ENCODE measurements around the gene TRMT2A.
A peak's percentile ranks its signal among the peaks of the same experiment; 100 is the strongest.

The TRMT2A gene

DNA sequence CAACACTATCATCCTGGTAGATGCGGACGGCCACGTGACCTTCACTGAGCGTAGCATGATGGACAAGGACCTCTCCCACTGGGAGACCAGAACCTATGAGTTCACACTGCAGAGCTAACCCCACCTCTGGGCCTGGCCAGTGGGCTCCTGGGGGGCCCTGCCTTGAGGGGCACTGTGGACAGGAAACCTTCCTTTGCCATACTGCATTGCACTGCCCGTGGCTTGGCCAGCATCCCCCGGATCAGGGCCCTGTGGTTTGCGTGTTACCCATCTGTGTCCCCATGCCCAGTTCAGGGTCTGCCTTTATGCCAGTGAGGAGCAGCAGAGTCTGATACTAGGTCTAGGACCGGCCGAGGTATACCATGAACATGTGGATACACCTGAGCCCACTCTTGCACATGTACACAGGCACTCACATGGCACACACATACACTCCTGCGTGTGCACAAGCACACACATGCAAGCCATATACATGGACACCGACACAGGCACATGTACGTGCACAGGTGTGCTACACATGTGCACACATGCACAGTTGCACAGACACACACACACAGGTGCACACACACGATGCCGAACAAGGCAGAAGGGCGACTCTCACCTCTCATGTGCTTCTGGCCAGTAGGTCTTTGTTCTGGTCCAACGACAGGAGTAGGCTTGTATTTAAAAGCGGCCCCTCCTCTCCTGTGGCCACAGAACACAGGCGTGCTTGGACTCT lies 52.3 kb downstream of the TRMT2A start:
- TF ChIP-seq, protein P1, sequence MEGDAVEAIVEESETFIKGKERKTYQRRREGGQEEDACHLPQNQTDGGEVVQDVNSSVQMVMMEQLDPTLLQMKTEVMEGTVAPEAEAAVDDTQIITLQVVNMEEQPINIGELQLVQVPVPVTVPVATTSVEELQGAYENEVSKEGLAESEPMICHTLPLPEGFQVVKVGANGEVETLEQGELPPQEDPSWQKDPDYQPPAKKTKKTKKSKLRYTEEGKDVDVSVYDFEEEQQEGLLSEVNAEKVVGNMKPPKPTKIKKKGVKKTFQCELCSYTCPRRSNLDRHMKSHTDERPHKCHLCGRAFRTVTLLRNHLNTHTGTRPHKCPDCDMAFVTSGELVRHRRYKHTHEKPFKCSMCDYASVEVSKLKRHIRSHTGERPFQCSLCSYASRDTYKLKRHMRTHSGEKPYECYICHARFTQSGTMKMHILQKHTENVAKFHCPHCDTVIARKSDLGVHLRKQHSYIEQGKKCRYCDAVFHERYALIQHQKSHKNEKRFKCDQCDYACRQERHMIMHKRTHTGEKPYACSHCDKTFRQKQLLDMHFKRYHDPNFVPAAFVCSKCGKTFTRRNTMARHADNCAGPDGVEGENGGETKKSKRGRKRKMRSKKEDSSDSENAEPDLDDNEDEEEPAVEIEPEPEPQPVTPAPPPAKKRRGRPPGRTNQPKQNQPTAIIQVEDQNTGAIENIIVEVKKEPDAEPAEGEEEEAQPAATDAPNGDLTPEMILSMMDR (IDR thresholded peaks at IDR 0.05; ENCODE audit: low read length, missing control alignments) = no peak
- no peak for DNase-seq (ENCODE audit: low read depth)
- H3K4me3 ChIP-seq (replicated peaks; ENCODE audit: low read depth, low read length) = no peak overlapping the region

DNA sequence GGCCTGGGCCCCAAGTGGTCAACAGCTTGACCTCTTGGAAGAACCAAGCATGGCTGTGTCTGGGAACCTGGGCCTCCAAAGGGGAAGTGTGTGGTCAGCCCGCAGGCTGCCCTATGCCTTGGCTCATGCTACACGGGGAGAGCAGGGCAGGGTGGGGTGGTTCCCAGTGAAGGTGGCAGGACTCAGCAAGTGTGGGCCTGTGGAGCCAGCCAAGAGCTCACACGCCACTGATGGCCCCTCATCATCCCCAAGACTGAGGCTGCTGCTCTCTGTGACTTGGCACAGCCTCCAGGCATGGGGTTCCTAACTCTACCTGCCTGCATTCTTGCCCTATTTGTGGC lies 52.9 kb downstream of the TRMT2A start:
- no peak for DNase-seq (ENCODE audit: low read depth)
- no peak overlapping the region for H3K4me3 ChIP-seq (replicated peaks; ENCODE audit: low read depth, low read length)
- TF ChIP-seq, protein P1 (IDR thresholded peaks at IDR 0.05; ENCODE audit: low read length, missing control alignments) = no peak

DNA sequence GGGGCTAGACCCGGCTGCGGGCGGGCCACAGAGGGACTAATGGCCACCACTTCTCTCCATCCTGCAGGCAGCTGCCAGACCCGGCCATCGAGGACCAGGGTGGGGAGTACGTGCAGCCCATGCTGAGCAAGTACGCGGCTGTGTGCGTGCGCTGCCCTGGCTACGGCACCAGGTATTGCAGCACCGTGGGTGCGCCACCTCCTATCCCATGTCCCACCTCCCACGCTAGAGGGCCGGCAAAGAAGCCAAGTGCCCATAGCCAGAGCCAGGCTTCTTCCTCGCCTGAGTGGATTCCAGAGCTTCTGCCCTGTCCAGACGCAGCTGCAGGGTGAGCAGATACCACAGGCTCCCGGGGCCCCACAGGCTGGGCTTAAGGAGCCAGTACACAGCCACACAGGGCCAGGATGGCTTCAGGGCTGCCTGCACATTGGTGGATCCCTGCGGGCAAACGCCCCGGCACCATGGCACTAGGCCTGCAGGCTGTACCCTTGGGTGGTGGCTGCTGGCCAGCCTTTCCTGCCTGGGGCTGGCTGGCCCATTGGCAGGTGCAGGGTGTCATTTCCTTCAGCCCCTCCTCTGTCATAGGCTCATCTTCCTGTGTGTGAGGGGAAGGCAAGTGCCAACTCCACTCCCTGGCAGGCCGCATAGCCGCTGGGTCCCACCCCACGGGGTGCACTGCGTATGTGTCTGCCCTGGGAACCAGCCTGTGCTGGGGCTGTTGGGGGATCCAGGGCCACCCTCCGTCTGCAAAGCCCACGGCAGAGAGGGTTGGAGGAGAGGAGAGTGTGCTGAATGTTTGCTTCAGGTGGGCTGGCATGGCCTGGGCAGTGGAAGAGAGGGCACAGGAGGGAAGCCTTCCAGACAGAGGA lies 53.5 kb downstream of the TRMT2A start:
- no peak for DNase-seq (ENCODE audit: low read depth)
- no peak overlapping the region for H3K4me3 ChIP-seq (replicated peaks; ENCODE audit: low read depth, low read length)
- TF ChIP-seq, protein P1 (IDR thresholded peaks at IDR 0.05; ENCODE audit: low read length, missing control alignments) = no peak

DNA sequence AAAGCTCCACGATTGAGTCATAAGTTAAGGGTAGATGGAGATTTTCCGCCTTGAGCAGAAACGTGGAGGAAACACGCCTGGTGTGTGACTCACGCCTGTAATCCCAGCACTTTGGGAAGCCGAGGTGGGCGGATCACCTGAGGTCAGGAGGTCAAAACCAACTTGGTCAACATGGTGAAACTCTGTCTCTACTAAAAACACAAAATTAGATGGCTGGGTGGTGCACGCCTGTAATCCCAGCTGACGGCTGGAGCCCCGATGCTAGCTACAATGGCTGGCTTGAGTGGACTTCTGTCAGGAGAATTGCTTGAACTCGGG lies 54.3 kb downstream of the TRMT2A start:
- TF ChIP-seq, protein P1 (IDR thresholded peaks at IDR 0.05; ENCODE audit: low read length, missing control alignments) = no peak
- DNase-seq (ENCODE audit: low read depth) = peak; percentile 55
- no peak overlapping the region for H3K4me3 ChIP-seq (replicated peaks; ENCODE audit: low read depth, low read length)

DNA sequence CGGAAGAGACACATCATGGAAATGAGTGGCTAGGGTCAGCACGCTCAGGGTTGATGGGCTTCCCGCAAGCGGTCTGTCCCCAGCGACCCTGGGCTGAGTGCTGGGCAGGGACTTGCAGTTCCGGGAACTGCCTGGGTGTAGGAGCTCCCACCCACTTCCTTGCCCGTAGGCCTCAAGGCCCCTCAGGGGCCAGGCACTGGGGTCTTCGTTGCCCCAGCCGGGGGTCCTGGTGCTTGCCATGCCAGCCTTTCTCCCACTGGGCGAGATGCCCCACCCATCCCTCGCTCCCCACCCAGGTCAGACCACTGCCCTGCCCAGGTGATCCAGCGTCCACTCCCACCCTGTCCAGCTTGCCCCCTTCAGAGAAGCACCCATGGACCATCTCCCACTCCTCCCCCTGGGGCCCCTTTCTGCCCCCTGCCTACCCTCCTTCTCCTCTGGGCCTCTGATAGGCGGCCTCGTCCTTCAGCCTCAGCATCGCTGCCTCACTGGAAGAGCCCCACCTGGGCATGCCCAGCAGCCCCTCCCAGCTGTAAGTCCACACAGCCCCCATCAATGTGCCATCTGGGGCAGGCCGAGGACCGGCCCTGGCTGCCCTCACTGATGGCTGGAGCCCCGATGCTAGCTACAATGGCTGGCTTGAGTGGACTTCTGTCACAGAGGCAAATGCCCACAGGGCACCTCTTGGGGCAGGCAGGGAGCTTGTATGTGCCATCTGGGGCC lies 54.8 kb downstream of the TRMT2A start:
- TF ChIP-seq, protein P1 (IDR thresholded peaks at IDR 0.05; ENCODE audit: low read length, missing control alignments) = no peak
- H3K4me3 ChIP-seq (replicated peaks; ENCODE audit: low read depth, low read length) = no peak overlapping the region
- no peak for DNase-seq (ENCODE audit: low read depth)
